GM21367 (cell line): Measurements from ENCODE around the gene AMHR2.

Experiments used
- ATAC-seq: cut with Tn5 transposase; IDR thresholded peaks from one replicate; pipeline ENCODE4 v1.9.1; 2021; ENCODE audit not compliant: unreplicated experiment

AMHR2 gene

DNA sequence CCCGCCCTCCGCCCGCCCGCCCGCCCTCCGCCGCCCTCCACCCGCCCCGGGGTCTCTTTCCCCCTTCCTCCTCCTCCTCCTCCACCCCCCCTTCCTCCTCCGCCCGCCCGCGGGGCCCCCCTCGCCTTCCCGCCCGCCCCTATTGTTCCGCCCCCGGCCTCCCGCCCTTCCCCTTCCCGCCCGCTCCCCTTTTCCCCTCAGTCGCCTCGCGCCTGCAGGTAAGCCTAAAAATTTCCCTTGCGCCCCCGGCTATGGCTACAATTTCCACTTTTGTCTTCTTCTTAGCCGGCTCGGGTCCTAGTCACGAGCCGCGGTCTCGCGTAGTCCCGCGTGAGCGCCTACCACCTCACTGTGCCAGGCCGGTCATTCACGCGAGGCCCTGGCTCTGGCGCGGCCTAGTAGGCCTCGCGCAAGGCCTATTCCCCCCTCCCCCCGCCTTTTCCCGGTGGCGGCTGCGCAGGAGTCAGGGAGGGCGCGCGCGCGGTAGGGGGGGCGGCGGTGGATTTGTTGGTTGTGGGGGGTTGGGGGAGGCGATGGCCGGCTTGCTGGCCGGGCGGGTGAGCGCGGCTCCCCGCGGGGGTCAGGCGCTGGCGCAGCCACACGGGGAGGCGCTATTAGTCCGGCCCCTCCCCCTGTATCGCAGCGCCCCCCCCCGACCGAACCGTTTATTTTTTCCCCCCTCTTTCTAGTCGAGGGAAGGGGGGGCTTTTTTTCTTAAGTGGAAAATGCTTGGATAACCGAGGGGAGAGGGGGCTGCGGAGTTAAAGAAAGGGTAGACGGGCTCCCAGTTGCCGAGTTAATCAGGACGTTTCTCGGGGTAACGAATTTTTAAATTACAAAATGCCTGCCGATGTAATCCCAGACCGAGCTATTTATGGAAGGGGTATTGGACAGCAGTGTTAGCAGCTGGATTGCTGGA lies 28.8 kb downstream of the AMHR2 start:
- no peak for ATAC-seq

DNA sequence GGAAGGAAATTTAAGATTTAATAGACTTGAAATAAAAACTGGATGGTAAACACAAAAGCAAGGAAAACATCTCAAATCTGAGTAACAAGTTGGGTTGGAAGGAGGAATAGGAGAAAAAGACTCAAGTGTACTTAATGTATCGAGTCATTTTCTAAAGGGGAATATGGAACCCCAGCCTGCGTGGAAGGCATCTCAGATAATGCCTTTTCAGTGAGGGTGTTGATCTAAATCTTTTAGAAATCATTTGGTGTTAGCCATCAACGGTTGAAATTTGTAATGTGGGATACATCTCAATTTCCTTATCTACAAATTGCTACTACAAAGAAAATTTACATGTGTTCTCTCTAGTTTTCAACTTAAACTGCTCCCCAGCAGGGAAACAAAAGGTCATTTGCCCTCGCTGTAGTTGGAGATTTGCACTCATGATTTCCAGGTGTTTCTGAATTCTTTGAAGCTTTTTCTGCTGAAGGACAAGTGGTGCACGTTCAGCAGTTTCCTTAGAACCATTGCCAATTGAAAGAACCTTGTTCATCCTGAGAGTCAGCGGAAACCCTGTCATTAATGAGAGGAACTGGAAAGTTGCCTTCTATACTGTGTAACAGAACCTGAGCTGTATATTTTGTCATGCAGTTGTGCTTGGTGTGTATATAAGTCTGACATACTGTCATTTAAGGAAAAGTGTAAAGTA lies 30.4 kb downstream of the AMHR2 start:
- ATAC-seq: no peak

DNA sequence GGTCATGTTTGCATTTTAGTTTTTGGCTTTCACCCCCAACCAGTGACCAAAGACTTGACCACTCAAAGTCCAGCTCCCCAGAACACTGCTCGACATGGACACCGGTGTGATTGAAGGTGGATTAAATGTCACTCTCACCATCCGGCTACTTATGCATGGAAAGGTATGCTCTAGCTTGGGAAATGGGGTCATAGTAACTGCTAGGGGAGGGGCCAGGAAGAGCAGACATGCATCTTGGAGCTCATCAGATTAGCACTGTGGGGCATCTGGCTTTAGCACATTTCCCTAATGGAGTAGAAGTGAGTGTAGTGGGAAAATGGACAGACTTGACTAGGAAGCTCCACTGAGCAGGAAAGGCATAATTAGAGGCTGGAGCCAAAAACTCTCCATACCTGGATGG lies 31.1 kb downstream of the AMHR2 start:
- ATAC-seq: no peak

DNA sequence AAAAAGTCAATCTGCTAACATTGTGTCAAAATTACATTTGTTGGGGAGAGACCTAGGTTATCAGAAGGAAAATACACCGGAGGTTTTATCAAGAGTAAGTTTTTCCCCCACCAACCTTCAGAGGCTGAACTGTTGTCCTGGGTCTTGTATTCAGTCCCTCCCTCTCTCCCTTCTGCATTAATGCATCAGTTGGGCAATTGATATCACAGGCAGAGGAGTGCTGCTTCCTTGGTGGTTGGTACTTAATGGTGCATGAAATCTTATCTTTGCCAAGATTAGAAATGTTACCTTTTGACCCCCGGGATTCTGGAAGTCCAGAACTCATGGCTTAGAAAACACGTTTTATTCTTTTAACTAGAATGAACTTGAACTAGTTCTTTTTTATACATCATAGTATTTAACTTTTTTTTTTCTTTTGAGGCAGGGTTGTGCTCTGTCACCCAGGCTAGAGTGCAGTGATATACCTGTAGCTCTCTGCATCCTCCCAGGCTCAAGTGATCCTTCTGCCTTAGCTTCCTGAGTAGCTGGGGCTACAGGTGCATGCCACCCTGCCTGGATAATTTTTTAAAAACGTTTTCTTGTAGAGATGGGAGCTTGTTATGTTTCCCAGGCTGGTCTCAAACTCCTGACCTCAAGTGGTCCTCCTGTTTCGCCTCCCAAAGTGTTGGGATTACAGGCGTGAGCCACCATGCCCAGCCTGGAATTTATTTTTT lies 33.2 kb downstream of the AMHR2 start:
- ATAC-seq: no peak

DNA sequence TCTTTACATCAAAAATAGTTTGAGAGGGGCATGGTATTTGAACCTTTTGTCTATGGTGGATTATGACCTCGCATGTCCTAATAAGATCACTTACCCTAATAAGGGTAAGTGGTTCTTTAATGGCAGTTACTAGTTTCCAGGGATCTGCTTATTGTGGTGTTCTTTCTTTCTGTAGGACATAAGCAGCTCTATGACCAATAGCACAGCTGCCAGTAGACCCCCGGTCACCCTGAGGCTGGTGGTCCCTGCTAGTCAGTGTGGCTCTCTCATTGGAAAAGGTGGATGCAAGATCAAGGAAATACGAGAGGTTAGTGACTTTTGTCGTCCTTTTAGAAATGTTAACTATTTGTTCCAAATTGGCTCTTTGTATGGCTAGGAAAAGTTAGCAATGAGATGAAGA lies 35.4 kb downstream of the AMHR2 start:
- ATAC-seq: no peak

DNA sequence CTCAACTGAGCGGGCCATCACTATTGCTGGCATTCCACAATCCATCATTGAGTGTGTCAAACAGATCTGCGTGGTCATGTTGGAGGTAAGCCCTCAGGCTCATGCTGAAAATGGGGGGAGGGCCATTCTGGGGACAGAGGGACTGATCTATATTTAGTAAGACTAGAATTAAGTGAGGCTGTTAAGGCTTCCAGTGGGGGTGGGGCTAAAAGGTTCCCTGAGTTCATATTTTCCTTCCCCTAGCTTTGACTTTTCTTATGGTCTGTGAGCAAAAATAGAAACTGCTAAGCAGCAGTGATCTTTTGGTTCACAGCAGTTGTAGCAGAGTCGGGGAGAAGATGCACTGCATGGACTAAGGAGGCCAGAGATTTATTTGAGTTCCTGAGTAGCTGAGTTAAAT lies 37.4 kb downstream of the AMHR2 start:
- ATAC-seq: no peak

DNA sequence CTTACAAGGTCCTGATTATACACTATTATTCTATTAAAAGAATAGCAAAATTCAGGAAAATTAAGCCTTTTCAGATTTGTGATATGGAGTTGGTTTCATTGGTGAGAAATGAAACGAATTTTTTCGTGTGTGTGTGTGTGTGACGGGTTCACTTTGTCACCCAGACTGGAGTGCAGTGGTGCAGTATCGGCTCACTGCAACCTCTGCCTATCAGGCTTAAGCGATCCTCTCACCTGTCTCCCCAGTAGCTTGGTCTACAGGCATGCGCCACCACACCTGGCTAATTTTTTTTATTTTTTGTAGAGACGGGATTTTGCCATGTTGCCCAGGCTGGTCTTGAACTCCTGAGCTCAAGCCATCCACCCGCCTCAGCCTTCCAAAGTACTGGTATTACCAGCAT lies 37.9 kb downstream of the AMHR2 start:
- ATAC-seq: no peak

DNA sequence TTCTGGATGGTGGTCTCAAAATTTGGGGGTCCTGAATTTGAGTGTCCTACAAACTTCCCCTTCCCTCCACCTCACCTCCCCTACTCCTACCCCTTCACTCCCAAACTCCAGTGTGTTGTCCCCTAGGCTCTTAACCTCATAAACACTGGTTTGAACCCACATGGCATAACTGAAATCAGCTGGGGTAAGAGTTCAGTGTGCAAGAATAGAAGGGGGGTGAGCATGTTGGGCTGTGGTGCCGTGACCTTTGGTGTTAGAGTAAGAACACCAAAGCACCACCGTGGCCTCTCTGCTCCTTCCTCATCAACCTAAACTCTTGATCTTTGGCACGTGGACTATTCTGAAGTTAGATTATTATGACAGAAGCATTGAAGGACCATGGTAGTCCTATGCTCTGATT lies 39.3 kb downstream of the AMHR2 start:
- no peak for ATAC-seq

DNA sequence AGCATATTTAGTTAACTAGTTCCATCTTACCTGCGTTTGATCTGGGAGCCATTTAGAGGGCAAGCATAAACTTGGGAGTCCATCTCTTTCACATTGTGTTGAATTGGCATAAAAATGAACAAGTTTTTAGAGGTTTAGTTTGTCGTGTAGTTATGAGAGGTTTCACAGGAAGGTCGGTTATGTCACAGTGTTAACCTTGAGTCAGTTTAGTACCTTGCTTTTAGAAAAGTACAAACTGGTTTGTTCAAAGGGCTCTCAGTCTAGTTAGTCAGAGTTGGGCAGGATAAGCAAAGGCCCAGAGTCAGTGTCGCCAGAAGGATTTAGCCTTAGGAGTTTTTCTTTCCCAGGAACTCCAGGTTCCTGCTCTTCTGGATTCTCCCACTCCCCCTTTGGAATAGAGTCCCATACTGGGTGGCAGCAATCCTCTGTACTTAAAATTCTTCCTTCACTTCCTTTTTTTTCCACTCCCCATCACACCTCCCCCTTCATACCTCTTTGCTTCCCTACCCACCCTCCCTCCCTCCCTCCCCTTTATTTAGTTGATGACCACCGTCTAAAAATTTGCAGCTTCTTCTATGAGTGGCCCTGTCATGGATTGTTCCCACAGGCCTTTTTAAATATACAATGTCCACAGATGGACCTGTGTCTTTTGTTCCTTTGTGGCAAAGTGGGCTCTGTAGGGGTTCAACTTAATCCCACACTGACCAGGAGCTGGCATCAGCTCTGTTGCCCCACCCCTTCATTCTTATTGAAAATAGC lies 40.3 kb downstream of the AMHR2 start:
- no peak for ATAC-seq

DNA sequence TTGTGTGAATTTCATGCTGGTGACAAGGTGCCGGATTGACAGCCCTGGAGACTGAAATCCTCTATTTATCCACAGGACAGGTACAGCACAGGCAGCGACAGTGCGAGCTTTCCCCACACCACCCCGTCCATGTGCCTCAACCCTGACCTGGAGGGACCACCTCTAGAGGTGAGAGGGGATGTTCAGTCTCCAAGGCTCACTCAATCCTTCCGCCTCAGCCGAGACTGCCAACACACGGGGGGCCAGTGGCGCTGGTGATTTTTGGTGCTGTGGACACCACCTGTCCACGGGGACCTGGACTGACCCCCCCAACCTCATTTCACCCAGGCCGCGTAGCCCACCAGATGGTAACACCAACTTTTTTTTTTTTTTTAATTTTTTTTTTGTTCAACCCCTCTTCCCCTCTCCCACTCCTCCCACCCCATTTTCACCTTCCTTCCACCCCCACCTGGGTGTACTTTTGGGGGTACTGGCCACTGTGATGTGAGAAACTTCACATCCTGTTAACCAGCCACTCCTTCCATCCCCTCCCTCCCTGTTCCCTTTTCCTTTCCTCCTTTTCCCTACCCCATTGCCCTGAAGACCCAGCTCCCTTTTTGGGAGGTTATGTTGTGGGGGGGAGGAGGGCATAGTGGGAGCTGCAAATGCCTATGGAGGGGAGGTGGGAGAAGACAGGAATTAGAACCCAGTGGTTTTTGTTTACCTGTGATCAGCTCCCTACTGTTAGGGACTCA lies 41.2 kb downstream of the AMHR2 start:
- ATAC-seq: no peak

DNA sequence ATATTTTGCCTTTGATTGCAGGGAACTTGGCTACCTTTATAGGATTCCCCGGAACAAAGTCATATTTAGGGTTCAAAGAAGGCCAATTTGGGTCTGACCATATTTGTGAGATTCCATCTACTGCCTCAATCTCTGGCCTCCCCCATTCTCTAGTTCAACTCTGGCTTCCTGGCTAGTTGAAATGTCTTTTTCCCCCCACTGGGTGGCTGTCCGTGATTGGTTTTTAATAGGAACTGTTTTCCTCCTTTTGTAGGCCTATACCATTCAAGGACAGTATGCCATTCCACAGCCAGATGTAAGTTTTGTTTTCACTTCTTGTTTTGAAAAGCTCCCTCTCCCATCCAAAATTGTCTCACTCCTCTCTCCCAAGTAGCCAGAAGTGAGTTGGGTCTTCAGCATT lies 42.0 kb downstream of the AMHR2 start:
- no peak for ATAC-seq

DNA sequence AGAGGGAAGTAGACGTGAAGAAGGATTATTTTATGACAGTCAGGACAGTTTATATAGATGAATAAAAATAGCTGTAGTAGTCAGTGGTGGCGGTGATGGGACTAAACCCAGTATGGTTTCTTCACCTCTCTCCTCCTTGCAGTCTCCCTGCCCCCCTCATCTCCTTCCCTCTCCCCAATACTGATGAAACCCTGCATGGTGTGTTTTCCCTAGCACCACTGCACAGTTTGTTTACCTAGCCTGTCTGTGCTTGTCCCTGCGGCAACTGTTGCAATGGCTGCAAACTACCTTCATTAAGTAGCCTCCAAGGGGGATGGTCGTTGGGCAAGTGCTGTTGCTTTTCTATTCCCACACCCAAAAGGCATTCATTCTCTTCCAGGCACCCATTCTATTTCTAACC lies 43.0 kb downstream of the AMHR2 start:
- ATAC-seq: no peak

DNA sequence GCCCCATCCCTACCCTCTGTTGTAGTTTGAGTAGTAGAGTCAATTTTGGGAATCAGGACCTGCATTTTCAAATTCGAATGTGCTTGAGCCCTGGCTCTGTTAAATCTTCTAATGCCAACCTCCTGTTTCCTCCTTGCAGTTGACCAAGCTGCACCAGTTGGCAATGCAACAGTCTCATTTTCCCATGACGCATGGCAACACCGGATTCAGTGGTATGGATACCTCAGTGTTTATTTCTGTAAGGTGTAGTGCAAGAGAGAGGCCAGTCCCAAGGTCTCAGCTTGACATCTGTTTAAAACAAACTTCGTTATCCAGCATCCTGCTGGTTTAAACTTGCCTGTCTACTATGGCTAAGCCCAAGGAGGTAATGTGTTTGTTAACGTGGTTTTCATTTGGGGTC lies 43.4 kb downstream of the AMHR2 start:
- ATAC-seq: no peak

DNA sequence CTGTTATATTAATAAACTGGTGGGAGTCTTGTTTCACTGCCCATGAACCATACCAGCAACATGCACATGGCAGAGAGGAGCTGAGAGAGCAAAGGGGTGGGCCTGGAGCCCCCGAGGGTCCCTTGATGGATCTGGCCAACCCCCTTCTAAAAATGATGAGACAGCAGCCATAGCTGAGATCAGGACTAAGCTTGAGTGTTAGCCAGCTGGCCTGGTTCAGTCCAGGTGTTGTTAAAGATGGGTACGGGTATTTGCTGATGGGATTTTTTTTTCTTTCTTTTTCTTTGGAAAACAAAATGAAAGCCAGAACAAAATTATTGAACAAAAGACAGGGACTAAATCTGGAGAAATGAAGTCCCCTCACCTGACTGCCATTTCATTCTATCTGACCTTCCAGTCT lies 44.2 kb downstream of the AMHR2 start:
- no peak for ATAC-seq

DNA sequence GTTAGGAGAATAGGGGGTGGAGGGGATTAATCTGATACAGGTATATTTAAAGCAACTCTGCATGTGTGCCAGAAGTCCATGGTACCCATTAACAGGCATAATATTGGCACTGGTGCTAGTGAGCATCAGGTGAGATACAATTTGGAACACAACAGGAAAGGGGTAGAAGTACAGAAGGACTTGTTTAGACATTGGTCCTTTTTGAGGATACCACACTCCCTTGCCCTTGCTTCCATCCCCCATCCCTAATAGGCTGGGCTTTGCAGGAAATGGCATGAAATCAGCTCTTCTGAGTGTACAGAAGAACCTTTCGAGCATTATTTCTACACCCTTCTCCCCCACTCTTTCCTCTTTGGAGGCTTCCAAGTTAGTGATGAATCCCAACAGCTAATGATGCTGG lies 44.6 kb downstream of the AMHR2 start:
- no peak for ATAC-seq

DNA sequence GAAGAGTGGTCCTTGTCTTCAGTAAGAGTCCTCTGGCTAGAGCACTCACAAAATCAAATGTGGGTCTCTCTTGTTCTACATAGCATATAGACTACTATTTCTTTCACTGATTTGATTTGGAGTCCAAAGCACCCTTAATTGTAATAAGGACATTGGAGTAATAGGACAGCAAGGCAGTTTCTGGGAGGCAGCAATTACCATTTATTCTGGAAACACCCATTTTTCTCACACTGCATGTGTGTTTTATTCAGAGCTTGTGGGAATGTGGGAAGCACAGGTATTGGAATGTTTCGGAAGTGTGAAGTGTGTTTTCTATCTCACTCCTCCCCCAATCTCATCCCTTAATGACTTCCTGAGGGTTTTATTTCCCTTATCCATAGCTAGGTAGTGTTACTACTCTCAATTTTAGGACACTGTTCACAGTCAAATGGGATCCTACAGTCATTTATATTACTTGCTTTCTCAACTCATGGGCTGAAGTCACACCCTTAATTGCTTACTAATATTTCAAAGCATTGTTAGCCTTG lies 48.5 kb downstream of the AMHR2 start:
- ATAC-seq: no peak

DNA sequence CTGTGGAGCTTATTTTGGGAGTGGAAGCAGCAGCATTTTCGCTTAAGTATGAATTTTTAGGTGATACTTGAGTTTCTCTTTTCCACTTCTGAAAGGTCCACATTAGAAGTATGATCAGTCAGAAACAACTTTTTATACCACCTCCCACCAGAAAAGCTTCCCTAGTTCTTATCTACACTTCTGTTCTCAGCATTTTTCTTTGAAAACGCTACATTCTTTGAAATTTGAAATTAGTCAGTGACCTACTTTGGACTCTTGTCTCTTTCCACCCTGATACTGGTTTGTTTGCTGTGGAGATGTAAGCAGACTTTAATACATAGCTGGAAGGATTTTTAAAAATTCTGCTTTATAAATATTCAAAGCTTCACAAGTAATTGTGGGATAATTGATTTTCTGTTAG lies 50.4 kb downstream of the AMHR2 start:
- no peak for ATAC-seq

DNA sequence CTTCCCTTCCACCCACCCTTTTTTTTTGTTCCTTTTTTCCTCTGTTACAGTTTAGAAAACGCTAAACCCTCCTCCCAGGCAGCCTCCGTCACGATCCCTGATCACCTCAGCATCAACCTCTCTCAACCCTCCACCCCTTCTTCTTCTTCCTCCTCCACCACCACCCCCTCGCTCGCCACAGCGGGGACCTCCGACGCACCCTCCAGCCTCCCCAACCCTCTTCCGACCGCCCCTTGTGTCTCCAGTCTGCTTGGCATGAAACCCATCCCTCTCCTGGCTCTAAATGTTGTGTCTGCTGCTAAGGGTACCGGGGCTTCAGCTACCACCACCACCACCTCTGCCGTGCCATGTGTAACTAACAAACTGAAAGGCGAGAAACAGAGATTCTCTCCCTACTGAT lies 51.2 kb downstream of the AMHR2 start:
- no peak for ATAC-seq

DNA sequence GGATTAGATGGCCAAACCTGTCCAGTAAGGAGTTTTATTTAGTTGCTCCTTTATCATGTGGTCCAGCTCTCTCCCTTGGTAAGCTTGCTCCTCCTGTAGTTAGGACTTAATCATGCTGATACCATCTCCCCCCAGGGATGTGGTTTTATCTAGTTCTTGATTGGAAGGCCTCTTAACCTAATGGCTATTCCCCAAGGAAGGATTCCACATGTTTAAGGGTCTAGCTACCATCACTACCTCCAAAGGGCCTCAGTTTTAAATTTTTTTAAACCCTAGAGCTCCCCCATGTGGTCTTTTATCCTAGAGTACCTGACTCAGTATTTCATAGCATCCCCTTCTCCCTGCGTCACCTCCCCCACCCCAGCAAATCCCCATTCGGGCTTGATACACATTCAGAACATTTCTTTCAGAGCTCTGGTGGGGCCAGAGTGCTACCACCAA lies 53.1 kb downstream of the AMHR2 start:
- ATAC-seq: no peak

DNA sequence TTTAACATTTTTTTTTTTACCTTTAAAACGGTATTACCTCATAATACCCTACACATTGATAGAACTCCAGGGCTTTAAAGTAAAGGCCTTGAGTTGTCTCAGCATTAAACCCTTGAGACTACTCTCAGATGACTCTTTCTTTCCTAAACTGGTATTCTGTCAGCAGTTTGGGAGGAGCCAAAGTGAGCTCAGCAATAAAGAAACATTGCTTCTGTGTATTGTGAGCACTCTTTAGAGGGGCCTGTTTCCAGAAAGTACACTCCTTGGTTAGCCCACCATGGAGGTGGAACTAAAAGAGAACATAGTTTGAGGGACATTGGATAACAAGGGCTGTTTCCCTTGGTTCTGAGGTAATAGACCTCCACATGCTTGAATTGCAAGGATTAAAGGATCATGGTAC lies 55.2 kb downstream of the AMHR2 start:
- ATAC-seq: no peak
